ENCODE data around the gene SLC25A26.
"Not testable (repeated sequence)": the region's sequence is repeated elsewhere in the genome, so short reads cannot be mapped to it uniquely, and the experiment has no call there.

The SLC25A26 gene

GRCh38 chr3:66260431-66260830, 39.6 kb downstream of the SLC25A26 start:
- Histone ChIP-seq H3K4me3 (ENCODE audit: low read length) (no peak overlapping the region), H3K27me3 (ENCODE audit: control insufficient read depth, insufficient read depth, low read length) (no peaks in the 10 kb centered on the region), H3K4me1 (ENCODE audit: control insufficient read depth, insufficient read depth, low read length) (no peaks in the 10 kb centered on the region), H3K27ac (ENCODE audit: low read depth, low read length) (no peak overlapping the region), H3K9ac (ENCODE audit: low read length) (no peak overlapping the region), H3K36me3 (ENCODE audit: control insufficient read depth, insufficient read depth, low read length) (no peaks in the 10 kb centered on the region)

GRCh38 chr3:66261355-66261754, 40.6 kb downstream of the SLC25A26 start:
- Histone ChIP-seq H3K4me1 (ENCODE audit: control insufficient read depth, insufficient read depth, low read length) (no peaks in the 10 kb centered on the region), H3K9ac (ENCODE audit: low read length) (no peak overlapping the region), H3K4me3 (ENCODE audit: low read length) (no peak overlapping the region), H3K27me3 (ENCODE audit: control insufficient read depth, insufficient read depth, low read length) (no peaks in the 10 kb centered on the region), H3K27ac (ENCODE audit: low read depth, low read length) (no peak overlapping the region), H3K36me3 (ENCODE audit: control insufficient read depth, insufficient read depth, low read length) (no peaks in the 10 kb centered on the region)

- H3K36me3 ChIP-seq (ENCODE audit: control insufficient read depth, insufficient read depth, low read length), result no peaks in the 10 kb centered on the region
- H3K27ac ChIP-seq (ENCODE audit: low read depth, low read length), result no peak overlapping the region
- no peak overlapping the region for H3K4me3 ChIP-seq (ENCODE audit: low read length)
- no peak overlapping the region for H3K9ac ChIP-seq (ENCODE audit: low read length)
- no peaks in the 10 kb centered on the region for H3K4me1 ChIP-seq (ENCODE audit: control insufficient read depth, insufficient read depth, low read length)
- H3K27me3 ChIP-seq (ENCODE audit: control insufficient read depth, insufficient read depth, low read length), result no peaks in the 10 kb centered on the region
Observed at GRCh38 chr3:66265649-66266048, 44.8 kb downstream of the SLC25A26 start.

- Histone ChIP-seq H3K9ac (ENCODE audit: low read length) (no peak overlapping the region), H3K4me3 (ENCODE audit: low read length) (no peak overlapping the region), H3K27ac (ENCODE audit: low read depth, low read length) (no peak overlapping the region), H3K36me3 (ENCODE audit: control insufficient read depth, insufficient read depth, low read length) (no peaks in the 10 kb centered on the region), H3K27me3 (ENCODE audit: control insufficient read depth, insufficient read depth, low read length) (no peaks in the 10 kb centered on the region), H3K4me1 (ENCODE audit: control insufficient read depth, insufficient read depth, low read length) (no peaks in the 10 kb centered on the region)
Observed at GRCh38 chr3:66266551-66266950, 45.8 kb downstream of the SLC25A26 start.

- Histone ChIP-seq H3K27me3 (ENCODE audit: control insufficient read depth, insufficient read depth, low read length) (no peaks in the 10 kb centered on the region), H3K36me3 (ENCODE audit: control insufficient read depth, insufficient read depth, low read length) (no peaks in the 10 kb centered on the region), H3K9ac (ENCODE audit: low read length) (no peak overlapping the region), H3K4me1 (ENCODE audit: control insufficient read depth, insufficient read depth, low read length) (no peaks in the 10 kb centered on the region), H3K4me3 (ENCODE audit: low read length) (no peak overlapping the region), H3K27ac (ENCODE audit: low read depth, low read length) (no peak overlapping the region)
Observed at GRCh38 chr3:66267031-66267430, 46.2 kb downstream of the SLC25A26 start.

GRCh38 chr3:66267906-66268305, 47.1 kb downstream of the SLC25A26 start:
- Histone ChIP-seq H3K4me3 (ENCODE audit: low read length) (no peak overlapping the region), H3K36me3 (ENCODE audit: control insufficient read depth, insufficient read depth, low read length) (no peaks in the 10 kb centered on the region), H3K27ac (ENCODE audit: low read depth, low read length) (no peak overlapping the region), H3K9ac (ENCODE audit: low read length) (no peak overlapping the region), H3K27me3 (ENCODE audit: control insufficient read depth, insufficient read depth, low read length) (no peaks in the 10 kb centered on the region), H3K4me1 (ENCODE audit: control insufficient read depth, insufficient read depth, low read length) (no peaks in the 10 kb centered on the region)

GRCh38 chr3:66268864-66269263, 48.1 kb downstream of the SLC25A26 start:
- H3K4me3 ChIP-seq (ENCODE audit: low read length), result no peak overlapping the region
- no peak overlapping the region for H3K9ac ChIP-seq (ENCODE audit: low read length)
- no peaks in the 10 kb centered on the region for H3K36me3 ChIP-seq (ENCODE audit: control insufficient read depth, insufficient read depth, low read length)
- no peaks in the 10 kb centered on the region for H3K27me3 ChIP-seq (ENCODE audit: control insufficient read depth, insufficient read depth, low read length)
- H3K4me1 ChIP-seq (ENCODE audit: control insufficient read depth, insufficient read depth, low read length), result no peaks in the 10 kb centered on the region
- H3K27ac ChIP-seq (ENCODE audit: low read depth, low read length), result no peak overlapping the region

- H3K27ac ChIP-seq (ENCODE audit: low read depth, low read length), result no peak overlapping the region
- no peaks in the 10 kb centered on the region for H3K36me3 ChIP-seq (ENCODE audit: control insufficient read depth, insufficient read depth, low read length)
- H3K27me3 ChIP-seq (ENCODE audit: control insufficient read depth, insufficient read depth, low read length), result no peaks in the 10 kb centered on the region
- no peak overlapping the region for H3K4me3 ChIP-seq (ENCODE audit: low read length)
- no peak overlapping the region for H3K9ac ChIP-seq (ENCODE audit: low read length)
- H3K4me1 ChIP-seq (ENCODE audit: control insufficient read depth, insufficient read depth, low read length), result no peaks in the 10 kb centered on the region
Observed at GRCh38 chr3:66269411-66269810, 48.6 kb downstream of the SLC25A26 start.

- Histone ChIP-seq H3K4me1 (ENCODE audit: control insufficient read depth, insufficient read depth, low read length) (no peaks in the 10 kb centered on the region), H3K36me3 (ENCODE audit: control insufficient read depth, insufficient read depth, low read length) (no peaks in the 10 kb centered on the region)
Observed at GRCh38 chr3:66270288-66270687, 49.5 kb downstream of the SLC25A26 start.

GRCh38 chr3:66270701-66271100, 49.9 kb downstream of the SLC25A26 start:
- H3K4me1 ChIP-seq (ENCODE audit: control insufficient read depth, insufficient read depth, low read length), result no peaks in the 10 kb centered on the region
- no peak overlapping the region for H3K27ac ChIP-seq (ENCODE audit: low read depth, low read length)
- no peaks in the 10 kb centered on the region for H3K27me3 ChIP-seq (ENCODE audit: control insufficient read depth, insufficient read depth, low read length)
- no peaks in the 10 kb centered on the region for H3K36me3 ChIP-seq (ENCODE audit: control insufficient read depth, insufficient read depth, low read length)
- no peak overlapping the region for H3K4me3 ChIP-seq (ENCODE audit: low read length)
- H3K9ac ChIP-seq (ENCODE audit: low read length), result no peak overlapping the region

More at GRCh38 chr3:66270288-66270687, 49.5 kb downstream of the SLC25A26 start:
- Histone ChIP-seq H3K27ac (ENCODE audit: low read depth, low read length) (no peak overlapping the region), H3K4me3 (ENCODE audit: low read length) (no peak overlapping the region), H3K9ac (ENCODE audit: low read length) (no peak overlapping the region), H3K27me3 (ENCODE audit: control insufficient read depth, insufficient read depth, low read length) (no peaks in the 10 kb centered on the region)

- H3K27ac ChIP-seq (ENCODE audit: low read depth, low read length), result no peak overlapping the region
- H3K27me3 ChIP-seq (ENCODE audit: control insufficient read depth, insufficient read depth, low read length), result no peaks in the 10 kb centered on the region
Observed at GRCh38 chr3:66271231-66271630, 50.4 kb downstream of the SLC25A26 start.

GRCh38 chr3:66272016-66272415, 51.2 kb downstream of the SLC25A26 start:
- no peak overlapping the region for H3K27ac ChIP-seq (ENCODE audit: low read depth, low read length)
- H3K4me1 ChIP-seq (ENCODE audit: control insufficient read depth, insufficient read depth, low read length), result no peaks in the 10 kb centered on the region
- H3K9ac ChIP-seq (ENCODE audit: low read length), result no peak overlapping the region
- H3K27me3 ChIP-seq (ENCODE audit: control insufficient read depth, insufficient read depth, low read length), result no peaks in the 10 kb centered on the region
- H3K4me3 ChIP-seq (ENCODE audit: low read length), result no peak overlapping the region
- no peaks in the 10 kb centered on the region for H3K36me3 ChIP-seq (ENCODE audit: control insufficient read depth, insufficient read depth, low read length)

More at GRCh38 chr3:66271231-66271630, 50.4 kb downstream of the SLC25A26 start:
- no peak overlapping the region for H3K4me3 ChIP-seq (ENCODE audit: low read length)
- H3K9ac ChIP-seq (ENCODE audit: low read length), result no peak overlapping the region
- no peaks in the 10 kb centered on the region for H3K4me1 ChIP-seq (ENCODE audit: control insufficient read depth, insufficient read depth, low read length)
- H3K36me3 ChIP-seq (ENCODE audit: control insufficient read depth, insufficient read depth, low read length), result no peaks in the 10 kb centered on the region

- H3K9ac ChIP-seq (ENCODE audit: low read length); H3K27ac ChIP-seq (ENCODE audit: low read depth, low read length); H3K4me3 ChIP-seq (ENCODE audit: low read length); H3K36me3 ChIP-seq (ENCODE audit: control insufficient read depth, insufficient read depth, low read length); H3K4me1 ChIP-seq (ENCODE audit: control insufficient read depth, insufficient read depth, low read length); H3K27me3 ChIP-seq (ENCODE audit: control insufficient read depth, insufficient read depth, low read length): not testable (repeated sequence)
Observed at GRCh38 chr3:66274837-66275236, 54.0 kb downstream of the SLC25A26 start.
